Left hindlimb (tissue), 1 donor: Measurements from ENCODE around the gene TSSK6.
"Not testable (repeated sequence)": the region's sequence is repeated elsewhere in the genome, so short reads cannot be mapped to it uniquely, and the experiment has no call there.

Source experiments
- DNase-seq: peaks from one replicate; pipeline ENCODE4 v3.0.0-alpha.2; 2018

The TSSK6 gene

DNA sequence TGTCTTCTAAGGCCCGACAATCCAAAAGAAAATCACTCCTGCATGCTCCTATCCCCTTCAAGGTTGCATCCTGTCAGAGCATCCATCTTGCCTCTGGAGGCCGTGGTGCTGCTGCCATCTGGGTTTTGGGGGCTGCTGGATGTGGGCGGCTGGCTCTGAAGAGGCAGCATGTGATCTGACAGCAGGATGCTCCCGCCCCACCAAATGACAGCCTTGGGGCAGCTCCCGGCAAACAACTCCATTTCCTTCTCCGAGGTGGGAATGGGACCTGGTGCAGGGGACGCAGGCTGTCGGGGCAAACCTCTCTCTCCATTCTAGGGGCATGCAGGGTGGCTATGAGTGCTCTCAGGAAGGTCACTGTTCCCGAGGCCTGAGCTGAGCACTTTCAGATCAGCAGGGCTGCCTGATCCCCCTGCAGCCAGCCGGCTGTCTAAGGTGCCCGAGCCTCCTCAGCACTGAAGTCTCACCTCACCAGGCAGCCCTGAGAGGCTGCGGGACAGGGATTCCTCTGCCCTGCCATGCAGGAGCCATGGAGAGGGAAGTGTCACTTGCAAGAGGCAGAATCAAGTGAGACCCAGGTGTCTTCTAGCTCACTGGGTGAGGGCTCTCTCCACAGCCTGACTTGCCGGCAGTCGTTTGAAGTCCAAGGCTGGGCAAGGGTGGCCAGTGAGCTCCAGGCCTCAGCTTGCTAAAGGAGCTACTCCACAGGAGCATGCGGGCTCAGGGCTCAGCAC, 28.8 kb downstream of the TSSK6 start:
- no peak for DNase-seq

DNA sequence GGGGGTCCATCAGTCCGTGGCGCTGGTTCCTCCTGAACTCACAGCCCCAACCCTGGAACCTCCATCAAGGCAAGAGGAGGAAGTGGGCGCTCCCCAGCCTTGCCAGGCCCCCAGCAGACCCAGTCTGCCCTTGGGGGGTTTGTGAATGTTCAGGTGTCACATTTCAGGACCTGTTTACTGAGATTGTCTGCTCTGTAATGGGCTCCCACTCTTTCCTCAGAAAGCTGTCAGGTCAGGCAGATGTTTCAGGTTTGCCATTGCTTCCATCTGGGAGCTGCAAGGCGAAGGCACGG, 29.4 kb downstream of the TSSK6 start:
- no peak for DNase-seq

DNA sequence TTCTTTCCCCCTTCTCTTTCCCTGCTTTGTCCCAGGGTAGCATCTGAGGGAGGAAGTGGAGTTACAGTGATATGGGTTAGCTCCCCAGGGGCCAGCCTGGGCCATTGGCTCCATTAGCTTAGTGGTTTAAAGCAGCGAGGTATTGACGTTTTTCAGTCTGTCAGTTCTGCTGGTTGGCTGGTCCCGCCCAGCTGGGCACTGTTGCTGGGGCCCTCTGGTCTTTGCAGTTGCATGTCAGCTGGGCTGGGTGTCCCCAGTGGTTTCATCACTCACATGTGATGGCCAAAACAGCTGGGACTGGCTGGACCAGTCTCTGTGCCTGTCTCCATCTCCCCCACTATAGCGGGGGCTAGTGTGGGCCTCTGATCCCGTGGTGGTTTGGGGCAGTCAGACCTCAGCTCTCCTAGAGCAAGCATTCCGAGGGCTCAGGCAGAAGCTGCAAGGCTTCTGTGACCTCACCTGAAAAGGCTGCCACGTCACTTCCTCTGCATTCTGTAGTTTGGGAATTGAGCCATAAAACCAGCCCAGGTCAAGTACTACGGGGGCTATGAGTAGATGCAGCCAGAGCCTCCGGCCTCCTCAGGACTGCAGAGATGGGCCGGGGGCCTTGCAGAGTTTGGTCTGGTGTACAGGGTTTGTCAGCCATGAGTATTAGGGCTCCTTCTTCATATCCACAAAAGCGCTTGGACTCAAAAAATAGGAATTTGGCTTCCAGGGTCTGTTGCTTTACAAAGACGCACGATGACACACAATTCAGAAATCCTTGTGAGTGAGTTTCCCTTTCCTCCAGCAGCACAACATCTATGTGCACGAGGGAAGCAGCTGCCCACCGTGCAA, 30.0 kb downstream of the TSSK6 start:
- no peak for DNase-seq

DNA sequence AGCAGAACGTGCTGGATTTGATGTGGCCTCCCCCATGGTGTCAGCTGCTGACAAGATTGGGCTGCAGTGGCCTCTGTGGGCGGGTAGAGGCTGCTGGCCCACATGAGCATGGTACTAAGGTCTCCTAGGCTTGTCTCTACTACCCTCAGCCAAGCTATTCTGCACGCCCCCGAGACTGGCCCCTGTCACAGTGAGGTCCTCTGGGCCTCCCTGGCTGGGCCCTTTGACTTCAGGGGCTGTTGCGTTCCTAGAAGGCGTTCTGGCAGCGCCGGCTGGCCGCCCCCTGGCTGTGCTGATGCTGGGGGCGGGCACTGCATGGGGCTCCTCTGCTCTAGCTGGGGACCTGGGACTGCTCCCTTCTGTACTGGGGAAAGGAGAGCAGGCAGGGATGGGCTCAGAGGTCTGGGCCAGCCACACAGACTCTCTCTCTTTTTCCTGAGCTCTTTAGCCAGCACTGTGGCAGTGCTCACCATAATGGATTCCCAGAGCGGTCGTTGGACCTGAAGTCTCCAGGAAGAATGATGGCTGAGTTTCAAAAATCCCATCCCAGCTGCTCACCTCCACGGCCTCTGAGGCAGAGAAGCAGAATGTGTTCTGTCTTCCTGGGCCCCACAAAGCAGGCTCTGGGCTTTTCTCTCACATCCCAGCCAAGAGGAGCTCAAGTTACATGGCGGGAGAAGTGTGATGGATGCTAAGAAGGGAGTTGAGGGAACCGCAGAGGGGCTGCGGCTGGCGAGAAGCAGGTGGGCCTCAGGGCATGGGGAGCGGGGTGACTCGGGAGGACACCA, 32.3 kb downstream of the TSSK6 start:
- DNase-seq, result peak; percentile 73

DNA sequence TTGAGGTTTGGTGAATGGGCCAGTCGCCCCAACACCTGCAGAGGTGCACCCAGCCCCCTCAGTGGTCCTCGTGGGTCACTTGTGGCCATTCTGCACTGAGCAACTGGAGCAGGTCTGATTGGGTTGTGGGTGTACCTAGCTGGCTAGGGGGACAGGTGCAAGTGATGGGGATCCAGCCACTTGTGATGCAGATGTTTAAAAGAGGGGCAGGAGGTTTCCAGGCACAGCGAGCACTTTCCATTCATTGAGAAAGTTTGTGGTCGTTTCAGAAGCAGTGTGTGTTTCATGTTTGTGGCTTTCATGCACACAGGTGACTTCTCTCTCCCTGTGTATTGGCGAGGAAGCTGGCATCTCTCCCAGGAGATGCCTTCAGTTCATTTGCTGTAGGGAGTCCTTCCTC, 34.7 kb downstream of the TSSK6 start:
- no peak for DNase-seq

DNA sequence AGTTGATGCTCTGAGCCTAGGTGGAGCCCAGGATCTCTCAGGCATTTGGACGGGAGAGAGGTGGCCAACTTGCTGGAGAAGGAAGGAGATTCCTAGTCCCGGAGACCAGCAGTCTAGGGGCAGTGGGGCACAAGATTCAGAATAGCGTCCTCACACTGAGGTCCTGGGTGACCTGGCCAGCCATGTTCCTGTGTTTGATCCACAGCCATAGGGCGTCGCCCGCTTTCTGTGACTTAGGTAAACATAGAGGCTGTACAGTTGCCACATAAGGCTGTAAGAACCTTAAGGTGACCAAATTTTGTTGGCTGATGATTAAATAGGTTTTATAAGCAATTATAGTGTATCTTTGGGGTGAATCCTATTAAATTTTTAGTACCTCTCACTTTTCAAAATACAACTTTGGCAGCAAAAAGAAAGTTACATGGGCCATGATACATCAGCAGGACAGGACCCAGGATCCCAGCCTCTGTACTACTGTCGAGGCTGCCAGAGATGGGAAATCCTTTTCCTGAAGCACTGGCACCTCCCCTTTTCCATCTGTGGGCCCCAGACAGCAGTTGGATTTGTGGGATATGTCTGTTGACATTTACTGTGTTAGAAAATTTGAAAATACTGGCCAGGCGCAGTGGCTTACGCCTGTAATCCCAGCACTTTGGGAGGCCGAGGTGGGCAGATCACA, 37.5 kb downstream of the TSSK6 start:
- DNase-seq, result no peak

DNA sequence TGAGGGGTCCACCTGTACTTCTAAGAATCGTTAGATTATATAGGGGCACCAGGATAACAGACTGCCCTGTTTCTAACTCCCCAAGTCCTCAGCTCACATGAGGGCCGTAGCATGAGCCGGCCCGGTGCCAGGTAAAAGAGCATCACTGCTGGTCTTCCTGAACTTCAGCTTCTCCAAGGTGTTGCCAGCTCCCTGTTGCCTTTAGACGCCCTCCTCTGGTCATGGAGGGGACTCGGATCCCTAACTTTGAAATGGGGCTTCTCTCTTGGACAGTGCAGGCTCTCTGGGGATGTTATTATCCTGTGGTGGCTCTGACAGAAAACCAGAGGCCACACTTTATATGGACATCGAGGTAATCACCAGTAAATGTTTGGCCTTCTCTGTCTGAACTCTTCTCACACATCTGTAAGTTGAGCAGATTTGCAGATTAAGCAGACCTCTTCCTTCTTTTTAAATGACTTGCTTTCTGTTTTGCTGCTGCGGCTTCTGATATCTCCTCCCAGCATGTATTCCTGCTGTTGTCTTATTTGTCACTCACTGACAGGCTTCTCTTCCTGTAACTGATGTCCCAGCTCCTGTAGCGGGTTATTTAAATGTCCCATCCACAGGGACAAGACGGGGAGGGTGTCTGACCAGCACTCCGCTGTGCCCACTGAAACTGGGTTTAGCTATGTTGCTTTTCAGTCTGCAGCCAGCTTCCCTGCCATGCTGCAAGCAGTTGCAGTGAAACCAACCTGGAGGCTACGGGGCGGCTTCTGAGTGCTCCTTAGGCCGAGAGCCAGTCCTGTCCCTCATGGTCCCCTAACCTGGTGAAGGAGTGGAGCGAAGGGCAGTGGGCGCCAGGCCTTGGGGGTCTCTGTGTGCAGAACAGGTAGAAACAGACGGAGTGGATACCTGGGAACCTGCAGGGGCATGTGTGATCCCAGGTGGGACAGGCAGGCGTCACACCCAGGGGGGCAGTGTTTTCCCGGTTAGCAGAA, 39.2 kb downstream of the TSSK6 start:
- no peak for DNase-seq

DNA sequence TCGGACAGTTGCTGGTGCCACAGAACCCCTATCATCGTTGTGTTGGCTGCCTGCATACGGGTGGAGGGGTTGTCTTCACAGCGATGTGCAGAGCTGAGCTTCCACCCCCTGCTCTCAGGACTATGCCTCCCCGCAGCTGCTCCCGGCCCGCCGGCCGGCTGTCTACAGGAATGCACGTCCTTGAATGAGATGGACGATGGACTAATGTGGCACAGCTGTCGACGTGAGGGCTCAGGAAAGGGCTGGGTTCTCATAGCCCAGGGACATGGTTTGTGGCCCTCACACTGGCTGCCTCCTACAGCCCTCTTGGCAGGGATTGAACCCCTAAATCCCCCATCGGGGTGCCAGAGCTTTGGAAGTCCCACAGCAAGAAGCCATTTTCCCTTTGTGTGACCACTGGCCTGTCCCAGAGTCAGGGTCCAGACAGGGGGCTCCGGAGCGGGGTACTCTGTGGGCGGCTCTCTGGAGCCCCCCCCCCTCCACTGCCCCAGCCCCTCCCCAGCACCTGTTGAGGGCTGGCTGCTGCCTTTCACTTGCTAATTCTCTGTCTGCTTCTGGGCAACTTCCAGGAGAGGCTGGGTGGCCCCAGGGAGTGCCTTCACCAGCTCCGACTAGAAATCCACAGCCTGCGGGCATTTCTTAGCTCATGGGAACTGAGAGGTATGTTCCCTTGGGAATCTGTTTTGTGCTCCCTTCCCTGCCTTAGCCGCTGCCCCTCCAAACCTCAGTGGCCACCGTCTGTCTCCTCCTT, 40.2 kb downstream of the TSSK6 start:
- peak; percentile 83 for DNase-seq

DNA sequence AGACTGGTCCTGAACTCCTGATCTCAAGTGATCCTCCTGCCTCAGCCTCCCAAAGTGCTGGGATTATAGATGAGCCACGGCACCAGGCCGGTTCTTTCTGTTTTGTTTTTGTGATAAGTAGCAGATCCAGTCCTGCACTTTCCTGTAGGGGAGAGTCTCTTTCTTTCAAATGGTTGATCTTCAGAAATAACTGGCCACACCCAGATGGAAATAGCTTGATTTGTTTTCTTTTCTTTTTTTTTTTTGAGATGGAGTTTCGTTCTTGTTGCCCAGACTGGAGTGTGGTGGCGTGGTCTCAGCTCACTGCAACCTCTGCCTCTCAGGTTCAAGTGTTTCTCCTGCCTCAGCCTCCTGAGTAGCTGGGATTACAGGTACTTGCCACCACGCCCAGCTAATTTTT, 43.2 kb downstream of the TSSK6 start:
- not testable (repeated sequence) for DNase-seq

DNA sequence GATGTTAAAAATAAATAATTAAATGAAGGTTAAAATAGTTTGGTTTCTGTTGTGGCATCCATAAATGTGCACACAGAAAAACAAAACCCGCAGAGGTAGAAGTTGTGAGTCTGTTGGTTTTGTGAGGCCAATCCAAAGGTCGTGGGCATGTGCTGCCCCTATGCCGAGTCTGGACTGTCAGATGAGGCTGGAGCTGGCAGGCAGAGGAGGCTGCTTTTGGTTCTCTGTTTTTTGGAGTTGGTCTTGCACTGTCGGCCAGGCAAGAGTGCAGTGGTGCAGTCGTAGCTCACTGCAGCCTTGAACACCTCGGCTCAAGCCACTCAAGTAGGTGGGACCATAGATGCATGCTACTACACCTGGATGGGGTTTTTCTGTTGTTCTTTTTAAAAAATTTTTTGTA, 43.7 kb downstream of the TSSK6 start:
- DNase-seq, result no peak

DNA sequence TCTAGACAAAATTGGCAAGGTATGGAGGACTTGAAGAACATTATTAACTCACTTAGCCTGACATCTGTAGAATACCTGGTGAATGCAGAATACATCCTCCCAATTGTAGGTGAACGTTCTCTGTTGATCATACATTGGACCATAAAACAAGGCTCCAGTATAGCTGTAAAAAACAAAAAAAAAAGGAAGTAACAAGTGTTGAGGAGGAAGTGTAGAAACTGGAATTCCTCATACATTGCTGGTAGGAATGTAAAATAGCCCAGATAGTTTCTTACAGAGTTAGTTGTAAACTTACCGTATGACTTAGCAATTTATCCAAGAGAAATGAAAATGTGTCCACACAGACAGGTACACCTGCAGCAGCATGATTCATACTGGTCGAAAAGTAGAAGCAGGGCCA, 44.8 kb downstream of the TSSK6 start:
- no peak for DNase-seq

DNA sequence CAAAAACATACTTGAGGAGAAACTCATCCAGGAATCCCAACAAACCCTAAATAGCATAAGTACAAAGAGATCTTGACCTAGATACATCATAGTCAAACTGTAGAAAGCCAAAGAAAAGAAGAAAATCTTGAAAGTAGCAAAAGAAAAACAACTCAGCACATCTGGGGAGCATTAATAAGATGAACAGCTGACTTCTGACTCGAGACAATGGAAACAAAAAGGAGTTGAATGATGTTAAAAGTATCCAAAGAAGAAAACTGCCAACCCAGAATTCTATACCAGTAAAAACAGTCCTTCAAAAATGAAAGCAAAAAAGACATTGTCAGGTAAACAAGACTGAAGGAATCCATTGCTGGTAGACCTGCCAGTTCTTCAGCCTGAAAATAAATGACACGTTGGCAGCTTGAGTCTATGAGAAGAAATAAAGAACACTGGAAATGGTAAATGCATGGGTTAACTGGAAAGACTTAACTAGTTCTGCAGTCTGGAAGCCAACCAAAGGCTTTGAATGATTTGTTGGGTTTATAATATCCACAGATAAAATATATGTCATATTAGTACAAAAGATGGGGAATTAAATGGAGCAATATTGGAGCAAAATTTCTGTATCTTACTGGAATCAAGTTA, 46.8 kb downstream of the TSSK6 start:
- DNase-seq, result no peak

DNA sequence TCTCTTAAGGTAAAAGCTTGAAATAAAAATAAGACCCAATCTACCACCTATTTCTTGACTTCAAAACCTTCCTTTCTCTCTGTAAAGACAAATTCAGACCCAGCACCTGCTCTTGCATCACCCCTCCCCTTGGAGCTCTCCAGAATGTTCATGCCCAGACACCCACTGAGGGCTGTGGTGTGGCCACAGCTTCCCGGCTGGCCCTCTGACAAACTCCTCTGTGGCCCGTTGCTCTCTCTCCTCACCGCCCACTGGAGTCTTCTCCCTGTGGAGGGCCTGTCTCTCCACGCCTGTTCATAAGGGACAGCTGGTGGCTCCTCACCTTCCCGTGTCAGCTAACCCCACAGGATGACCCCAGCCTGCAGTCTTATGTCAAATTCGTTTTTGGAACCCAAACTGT, 49.1 kb downstream of the TSSK6 start:
- no peak for DNase-seq

DNA sequence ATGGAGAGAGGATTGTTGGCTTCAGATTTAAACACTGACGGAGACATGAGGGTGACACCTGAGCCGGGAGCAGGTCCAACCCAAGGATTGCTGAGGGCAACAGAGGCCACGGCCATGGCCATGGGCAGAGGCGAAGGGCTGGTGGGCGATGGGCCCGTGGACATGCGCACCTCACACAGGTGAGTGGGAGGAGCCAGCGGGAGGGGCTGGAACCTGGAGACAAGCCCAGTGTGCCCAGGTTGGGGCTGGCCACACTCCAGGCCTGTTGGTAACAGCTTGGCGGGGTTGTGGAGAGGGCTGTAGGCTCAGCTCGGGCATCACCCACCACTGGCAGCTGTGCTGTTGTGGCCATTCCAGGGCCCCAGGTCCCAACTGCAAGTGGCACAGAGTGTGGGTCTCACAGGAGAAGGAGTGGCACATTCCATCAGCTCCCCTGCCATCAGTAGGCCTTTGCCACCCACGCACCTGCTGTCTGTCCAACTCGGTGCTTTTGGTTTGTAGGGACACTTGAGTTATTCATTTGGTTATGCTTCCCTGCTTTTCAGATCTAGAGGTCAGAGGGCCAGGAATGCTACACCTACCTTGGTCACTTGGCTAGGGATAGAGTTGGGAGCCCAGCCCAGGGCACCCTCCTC, 49.8 kb downstream of the TSSK6 start:
- DNase-seq, result no peak

DNA sequence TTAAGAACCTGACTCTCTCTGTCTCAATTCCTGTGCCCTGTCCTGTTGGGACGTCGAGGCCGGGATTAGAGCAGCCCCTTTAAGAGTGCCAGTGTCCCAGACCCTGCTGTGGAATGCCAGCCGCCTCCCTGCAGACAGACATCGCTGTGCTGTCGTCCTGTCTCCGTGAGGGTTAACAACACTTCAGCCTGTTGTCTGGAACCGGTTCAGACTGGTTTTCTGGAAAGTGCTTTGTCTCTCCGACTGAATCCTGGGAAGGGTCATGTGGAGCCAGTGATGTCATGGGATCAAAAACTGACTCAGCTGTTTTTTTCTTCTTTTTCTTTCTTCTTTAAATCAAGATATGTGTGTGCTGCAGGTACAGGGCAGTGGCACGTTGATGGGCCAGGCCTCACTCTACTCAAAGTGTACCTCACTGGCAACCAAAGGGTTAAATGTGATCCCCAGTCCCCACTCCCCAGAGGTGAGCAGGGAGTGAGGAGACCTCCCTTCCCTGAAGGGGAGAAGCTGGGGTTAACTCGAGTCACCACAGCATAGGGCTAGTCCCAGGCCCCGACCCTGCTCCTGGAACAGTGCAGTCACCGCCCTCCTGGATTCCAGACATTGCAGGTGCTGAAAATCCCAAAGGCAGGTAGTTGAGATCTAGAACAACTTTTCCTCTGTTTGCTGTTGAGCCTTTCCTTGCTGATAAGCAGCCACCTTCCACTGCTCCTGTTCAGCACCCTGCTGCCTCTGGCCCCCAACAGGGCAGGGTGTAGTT, 50.8 kb downstream of the TSSK6 start:
- no peak for DNase-seq
